Keratinocyte (primary cell): ENCODE results near the gene ABLIM1. TPM values are rescaled to one million over a fixed set of nuclear protein-coding genes. Genes with fewer than 3 reads are reported as not detected.

Experiments used
- DNase-seq: peaks from one replicate; pipeline ENCODE4 v3.0.0-alpha.2; 2011; ENCODE audit warnings: low read depth, missing footprints, low spot score
- FAIRE-seq: peaks from 2 replicates; lab custom pipeline; 2011; peaks lifted over from hg19 to GRCh38; lab: Jason Lieb, UNC
- H2AFZ ChIP-seq: 2 replicates; pipeline ENCODE4 v1.6.0; 2012; ENCODE audit warnings: low read length, control low read depth, inconsistent platforms; ENCODE audit not compliant: control insufficient read depth
- H3K27ac ChIP-seq: 2 replicates; pipeline ENCODE4 v1.5.1; 2011; ENCODE audit warnings: low read length; ENCODE audit not compliant: control insufficient read depth, insufficient read depth
- H3K27me3 ChIP-seq: 3 replicates; pipeline ENCODE4 v1.6.0; 2011; ENCODE audit warnings: low read length; ENCODE audit not compliant: control insufficient read depth, insufficient read depth; ENCODE audit errors: extremely low read depth
- H3K36me3 ChIP-seq, 2 experiments: 2 replicates in 1 of 2; 3 replicates in 1 of 2; pipeline ENCODE4 v1.5.1; 2011; ENCODE audit warnings: low read length in 2 of 2, mild to moderate bottlenecking in 1 of 2; ENCODE audit not compliant: control insufficient read depth in 2 of 2, insufficient read depth in 2 of 2; ENCODE audit errors: extremely low read depth in 1 of 2
- H3K4me1 ChIP-seq: 3 replicates; pipeline ENCODE4 v1.5.1; 2011; ENCODE audit warnings: low read length; ENCODE audit not compliant: control insufficient read depth, insufficient read depth; ENCODE audit errors: extremely low read depth
- H3K4me2 ChIP-seq: 3 replicates; pipeline ENCODE4 v1.6.0; 2011; ENCODE audit warnings: low read depth, low read length; ENCODE audit not compliant: control insufficient read depth, insufficient read depth; ENCODE audit errors: extremely low read depth
- H3K4me3 ChIP-seq, 3 experiments: fragments of 200-600 bp in 1 of 3; sonication (generic) in 1 of 3; 2 replicates in 2 of 3; 3 replicates in 1 of 3; pipeline ENCODE4 v1.5.1; 2011 to 2016; ENCODE audit warnings: low read length in 3 of 3, mild to moderate bottlenecking in 3 of 3, control low read depth in 2 of 3, inconsistent platforms in 1 of 3, low read depth in 1 of 3, mixed read lengths in 1 of 3, mixed run types in 1 of 3, moderate library complexity in 1 of 3; ENCODE audit not compliant: control insufficient read depth in 2 of 3, insufficient read depth in 2 of 3; ENCODE audit errors: extremely low read depth in 1 of 3
- H3K79me2 ChIP-seq: 2 replicates; pipeline ENCODE4 v1.6.0; 2012; ENCODE audit warnings: low read length; ENCODE audit not compliant: control insufficient read depth, insufficient read depth
- H3K9ac ChIP-seq: 3 replicates; pipeline ENCODE4 v1.6.0; 2011; ENCODE audit warnings: low read length; ENCODE audit not compliant: control insufficient read depth, insufficient read depth; ENCODE audit errors: extremely low read depth
- H3K9me1 ChIP-seq: 3 replicates; pipeline ENCODE4 v1.6.0; 2011; ENCODE audit warnings: low read length; ENCODE audit not compliant: control insufficient read depth, insufficient read depth; ENCODE audit errors: extremely low read depth
- H3K9me3 ChIP-seq: 2 replicates; pipeline ENCODE4 v1.5.1; 2012; ENCODE audit warnings: low read depth, low read length; ENCODE audit not compliant: control insufficient read depth
- H4K20me1 ChIP-seq: 3 replicates; pipeline ENCODE4 v1.6.0; 2011; ENCODE audit warnings: low read length; ENCODE audit not compliant: control insufficient read depth, insufficient read depth; ENCODE audit errors: extremely low read depth
- CTCF ChIP-seq, 3 experiments: IDR thresholded peaks in 1 of 3; conservative IDR thresholded peaks in 1 of 3; optimal IDR thresholded peaks in 1 of 3; 2 replicates in 2 of 3; 3 replicates in 1 of 3; pipeline versions ENCODE3 to v1.5.1; 2011; ENCODE audit warnings: low read length in 3 of 3, mild to moderate bottlenecking in 3 of 3, moderate library complexity in 2 of 3, control low read depth in 1 of 3, inconsistent platforms in 1 of 3; ENCODE audit not compliant: insufficient read depth in 2 of 3; ENCODE audit errors: extremely low read depth in 1 of 3
- EZH2 ChIP-seq: IDR thresholded peaks from one replicate; pipeline ENCODE4 v1.6.1; 2012; ENCODE audit warnings: inconsistent platforms, mild to moderate bottlenecking, low read length, moderate library complexity
- dilution Hi-C: fragments of 300-500 bp; cut with MboI; formaldehyde crosslinking; loops from one replicate; pipeline ENCODE4 v1.7.0; 2020; ENCODE audit warnings: low sequenced_read_pairs; ENCODE audit not compliant: extremely low pct_ligation_motif_present
- polyA plus RNA-seq, 5 experiments: library from polyadenylated mRNA; depleted of rRNA in 3 of 5; stranded (reverse) in 3 of 5; stranded (forward) in 1 of 5; unstranded in 1 of 5; fragments of >200 nt; gene quantifications; 1 replicate in 1 of 5; 2 replicates in 3 of 5; 3 replicates in 1 of 5; pipeline versions ENCODE4 v1.2.1 to v1.2.3, GENCODE V29; 2011 to 2012; ENCODE audit warnings: missing spikeins in 2 of 5, low read depth in 1 of 5, low replicate concordance in 1 of 5

The ABLIM1 gene
- polyA plus RNA-seq, 1 donor (not counting 4 experiments of a cell fraction or from before 2014, with no cell fraction given): 55.2 TPM

- no peaks in the 10 kb centered on the region for H3K27me3 ChIP-seq
- TF ChIP-seq CTCF (optimal IDR thresholded peaks at IDR 0.05 in 1 of 3, IDR thresholded peaks at IDR 0.05 in 1 of 3, conservative IDR thresholded peaks at IDR 0.05 in 1 of 3; ENCODE audit: extremely low read depth in 1 of 3, insufficient read depth in 2 of 3, low read length in 3 of 3) (no peak), EZH2 (no peak)
- no peaks in the 10 kb centered on the region for H3K9me3 ChIP-seq
- no peak overlapping the region for H3K27ac ChIP-seq
- DNase-seq (no peak), FAIRE-seq (no peak)
- H2AFZ ChIP-seq: no peak overlapping the region
- H3K79me2 ChIP-seq: peaks cover 84% of the 10 kb centered on the region
- no peaks in the 10 kb centered on the region for H4K20me1 ChIP-seq
- peaks cover 60% of the 10 kb centered on the region for H3K4me1 ChIP-seq
- peak overlapping the region; percentile 22 for H3K4me2 ChIP-seq
- peaks cover 11% of the 10 kb centered on the region for H3K9me1 ChIP-seq
- H3K9ac ChIP-seq: no peak overlapping the region
- no peak overlapping the region for H3K4me3 ChIP-seq
- peaks cover 5 to 19% of the 10 kb centered on the region in 2 experiments for H3K36me3 ChIP-seq
- dilution Hi-C loops: no loop called here
Observed at GRCh38 chr10:114395366-114396022, 262.6 kb downstream of the ABLIM1 start.

- TF ChIP-seq CTCF (optimal IDR thresholded peaks at IDR 0.05 in 1 of 3, IDR thresholded peaks at IDR 0.05 in 1 of 3, conservative IDR thresholded peaks at IDR 0.05 in 1 of 3; ENCODE audit: extremely low read depth in 1 of 3, insufficient read depth in 2 of 3, low read length in 3 of 3) (no peak), EZH2 (no peak)
- H3K79me2 ChIP-seq: peaks cover 80% of the 10 kb centered on the region
- H3K9me1 ChIP-seq: peaks cover 11% of the 10 kb centered on the region
- H3K9me3 ChIP-seq: no peaks in the 10 kb centered on the region
- H3K36me3 ChIP-seq: peaks cover 5 to 19% of the 10 kb centered on the region in 2 experiments
- H3K4me3 ChIP-seq: no peak overlapping the region
- H3K27me3 ChIP-seq: no peaks in the 10 kb centered on the region
- H4K20me1 ChIP-seq: no peaks in the 10 kb centered on the region
- H3K27ac ChIP-seq: no peak overlapping the region
- no peak overlapping the region for H2AFZ ChIP-seq
- H3K9ac ChIP-seq: no peak overlapping the region
- peak; percentile 87 for FAIRE-seq
- H3K4me1 ChIP-seq: peaks cover 64% of the 10 kb centered on the region
- DNase-seq: peak; percentile 73
- peak overlapping the region; percentile 22 for H3K4me2 ChIP-seq
- dilution Hi-C loops: no loop called here
Observed at GRCh38 chr10:114394531-114394930, 263.5 kb downstream of the ABLIM1 start.
